Activated CD8-positive, alpha-beta memory T cell treated with anti-CD3 and anti-CD28 coated beads for 1 hour (primary cell): Measurements from ENCODE around the gene CSF1R.
"Not testable (repeated sequence)": the region's sequence is repeated elsewhere in the genome, so short reads cannot be mapped to it uniquely, and the experiment has no call there.

Experiments
- DNase-seq, 2 donors: peaks; one replicate each; pipeline ENCODE4 v3.0.0-alpha.2; 2020; ENCODE audit warnings: low read depth in 1 of 2; ENCODE audit errors: extremely low read depth in 1 of 2

The CSF1R gene

GRCh38 chr5:150057052-150057451 is 29.3 kb downstream of the CSF1R start:
- DNase-seq, result no peak

GRCh38 chr5:150056075-150056443 is 30.3 kb downstream of the CSF1R start:
- DNase-seq, result no peak

- no peak for DNase-seq
These were observed 30.9 kb downstream of the CSF1R start for GRCh38 chr5:150055326-150056074.

- DNase-seq, result no peak
These were observed 31.8 kb downstream of the CSF1R start for GRCh38 chr5:150054569-150054968.

GRCh38 chr5:150053713-150054392 is 32.5 kb downstream of the CSF1R start:
- no peak for DNase-seq

GRCh38 chr5:150052956-150053712 is 33.2 kb downstream of the CSF1R start:
- no peak for DNase-seq

- no peak for DNase-seq
These were observed 34.0 kb downstream of the CSF1R start for GRCh38 chr5:150052226-150052955.

- DNase-seq, result no peak
These were observed 34.6 kb downstream of the CSF1R start for GRCh38 chr5:150051657-150052195.

- not testable (repeated sequence) for DNase-seq
These were observed 36.1 kb downstream of the CSF1R start for GRCh38 chr5:150050172-150050811.

GRCh38 chr5:150046031-150046430 is 40.3 kb downstream of the CSF1R start:
- no peak for DNase-seq

GRCh38 chr5:150045549-150045948 is 40.8 kb downstream of the CSF1R start:
- DNase-seq, result no peak

- DNase-seq, result no peak
These were observed 41.6 kb downstream of the CSF1R start for GRCh38 chr5:150044712-150045111.

GRCh38 chr5:150044329-150044681 is 42.0 kb downstream of the CSF1R start:
- DNase-seq, result no peak

GRCh38 chr5:150043657-150044328 is 42.6 kb downstream of the CSF1R start:
- DNase-seq, result no peak

- DNase-seq, result no peak
These were observed 43.9 kb downstream of the CSF1R start for GRCh38 chr5:150042459-150042858.

- no peak for DNase-seq
These were observed 47.8 kb downstream of the CSF1R start for GRCh38 chr5:150038547-150038946.

GRCh38 chr5:150036513-150036912 is 49.8 kb downstream of the CSF1R start:
- no peak for DNase-seq

- no peak for DNase-seq
These were observed 51.0 kb downstream of the CSF1R start for GRCh38 chr5:150035139-150035895.

GRCh38 chr5:150034662-150035061 is 51.7 kb downstream of the CSF1R start:
- no peak for DNase-seq
